AML-193 (cell line): ENCODE measurements around the gene SEPTIN8.

Experiments used
- DNase-seq, 2 experiments: peaks; one replicate each; lab custom pipeline; 2025; lab: John Stamatoyannopoulos, UW

SEPTIN8 gene

DNA sequence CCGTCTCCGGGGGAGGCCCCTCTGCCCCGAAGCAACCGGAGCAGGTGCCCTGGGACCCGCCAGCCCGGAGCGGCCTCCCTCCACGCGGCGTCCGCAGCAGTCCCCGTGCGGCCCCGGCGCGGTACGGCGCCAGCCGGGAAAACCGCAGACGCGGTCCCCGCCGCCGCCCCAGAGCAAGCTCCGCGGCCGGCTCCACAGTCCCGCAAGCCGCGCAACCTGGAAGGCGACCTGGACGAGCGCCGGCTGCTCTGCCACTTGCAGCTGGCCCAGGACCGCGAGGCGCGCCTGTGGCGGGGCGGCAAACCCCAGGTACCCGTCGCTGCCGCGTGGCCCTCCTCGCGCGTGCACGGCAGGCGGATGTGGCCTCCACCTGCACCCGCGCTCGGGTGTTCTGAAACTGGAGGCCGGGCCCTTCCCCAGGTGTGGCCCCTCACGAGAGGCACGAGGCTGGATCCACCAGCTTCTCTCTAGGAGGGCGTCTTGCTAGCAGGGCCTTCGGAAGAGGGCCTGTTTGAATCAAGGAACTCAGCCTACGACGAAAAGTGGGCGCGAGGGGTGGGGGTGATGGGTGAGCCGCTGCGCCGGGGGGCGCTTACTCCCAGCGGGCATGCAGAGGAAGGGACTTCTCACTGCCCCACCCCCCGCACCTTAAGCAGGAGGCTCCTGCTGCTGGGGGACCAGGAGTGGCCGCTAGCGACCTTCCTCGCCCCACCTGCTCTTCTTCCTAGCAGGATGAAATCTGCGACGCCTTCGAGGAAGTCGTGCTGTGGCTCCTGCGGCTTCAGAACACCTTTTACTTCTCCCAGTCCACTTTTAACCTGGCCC is 29.2 kb downstream of the SEPTIN8 start:
- no peak for DNase-seq

DNA sequence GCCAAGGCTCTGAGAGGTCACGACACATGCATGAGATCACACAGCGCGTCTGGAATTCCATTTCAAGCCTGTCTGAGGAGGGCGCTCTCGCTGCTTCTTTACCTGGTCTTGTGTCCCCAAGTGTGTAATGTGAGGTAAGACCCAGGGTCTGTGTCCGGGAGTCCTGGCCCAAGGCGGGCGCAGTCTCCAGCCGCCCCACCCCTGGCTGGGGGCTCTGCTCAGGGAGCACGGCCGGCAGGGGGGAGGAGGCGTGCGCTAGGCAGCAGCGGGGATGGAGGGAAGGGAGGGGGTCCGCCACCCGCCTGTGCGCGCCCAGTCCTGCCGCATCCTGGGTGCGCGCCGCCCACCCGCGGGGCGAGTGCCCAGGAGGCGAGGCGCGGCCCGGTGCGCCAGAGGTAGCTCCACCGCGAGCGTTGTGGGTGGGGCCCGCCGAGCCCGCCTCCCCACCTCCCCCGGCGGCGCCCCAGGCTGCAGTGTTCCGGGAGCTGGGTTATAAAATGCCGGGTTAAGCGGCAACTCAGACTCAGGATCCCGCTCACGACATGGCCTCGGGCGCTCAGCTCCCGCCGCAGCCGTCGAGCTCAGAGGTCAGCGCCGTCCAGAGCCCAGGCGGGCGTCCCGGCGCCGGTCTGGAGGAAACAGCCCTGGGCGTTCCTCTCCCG is 30.0 kb downstream of the SEPTIN8 start, which contains the start of gene CCNI2:
Gene CCNI2, plus strand, starts transcription at position 473 of the 662 bp plus-strand sequence. Its CDS starts 70 bp downstream, at position 543.
- DNase-seq = no peak

GRCh38 chr5:132746592-132746953 is 30.5 kb downstream of the SEPTIN8 start:
- DNase-seq = no peak

DNA sequence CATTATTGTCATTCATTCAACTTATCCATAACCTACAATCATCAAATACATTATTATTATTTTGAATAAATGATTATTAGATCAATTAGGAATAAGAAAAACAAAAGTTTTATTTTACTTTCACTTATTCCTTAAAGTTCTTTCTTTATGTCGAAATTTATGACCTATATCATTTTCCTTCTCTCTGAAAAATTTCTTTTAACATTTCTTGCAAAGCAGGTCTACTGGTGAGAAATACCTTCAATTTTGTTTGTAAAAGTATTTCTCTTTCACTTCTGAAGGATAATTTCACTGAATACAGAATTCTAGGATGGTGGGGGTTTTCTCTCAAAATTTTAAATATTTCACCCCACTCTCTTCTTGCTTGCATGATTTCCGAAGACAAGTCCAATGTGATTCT is 32.4 kb downstream of the SEPTIN8 start:
- no peak for DNase-seq

DNA sequence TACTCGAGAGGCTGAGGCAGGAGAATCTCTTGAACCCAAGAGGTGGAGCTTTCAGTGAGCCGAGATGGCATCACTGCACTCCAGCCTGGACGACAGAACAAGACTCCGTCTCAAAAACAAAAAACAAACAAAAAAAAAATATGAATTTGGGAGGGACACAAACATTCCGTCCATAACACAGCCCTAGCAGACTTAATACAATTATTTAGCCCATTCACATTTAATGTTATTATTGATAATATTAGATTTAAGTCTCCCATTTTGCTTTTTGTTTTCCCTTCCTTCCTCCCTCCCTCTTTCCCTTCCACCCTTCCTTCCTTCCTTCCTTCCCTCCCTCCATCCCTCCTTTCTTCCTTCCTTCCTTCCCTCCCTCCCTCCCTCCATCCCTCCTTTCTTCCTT is 34.4 kb downstream of the SEPTIN8 start:
- DNase-seq = no peak

DNA sequence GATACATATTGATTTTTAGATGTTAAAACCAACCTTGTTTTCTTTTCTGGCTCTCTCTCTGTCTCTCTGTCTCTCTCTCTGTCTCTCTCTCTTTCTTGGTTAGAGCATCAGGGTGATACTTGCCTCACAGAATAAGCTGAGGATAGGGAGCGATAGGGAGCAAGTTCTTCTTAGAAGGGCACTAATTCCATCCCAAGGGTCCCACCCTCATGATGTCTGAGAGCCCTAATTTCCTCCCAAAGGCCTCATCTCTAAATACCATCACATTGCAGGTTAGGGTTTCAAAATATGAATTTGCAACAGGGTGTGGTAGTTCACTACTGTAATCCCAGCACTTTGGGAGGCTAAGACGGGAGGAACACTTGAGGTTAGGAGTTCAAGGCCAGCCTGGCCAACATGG is 34.9 kb downstream of the SEPTIN8 start:
- DNase-seq = no peak

GRCh38 chr5:132739232-132739631 is 37.8 kb downstream of the SEPTIN8 start:
- no peak for DNase-seq

DNA sequence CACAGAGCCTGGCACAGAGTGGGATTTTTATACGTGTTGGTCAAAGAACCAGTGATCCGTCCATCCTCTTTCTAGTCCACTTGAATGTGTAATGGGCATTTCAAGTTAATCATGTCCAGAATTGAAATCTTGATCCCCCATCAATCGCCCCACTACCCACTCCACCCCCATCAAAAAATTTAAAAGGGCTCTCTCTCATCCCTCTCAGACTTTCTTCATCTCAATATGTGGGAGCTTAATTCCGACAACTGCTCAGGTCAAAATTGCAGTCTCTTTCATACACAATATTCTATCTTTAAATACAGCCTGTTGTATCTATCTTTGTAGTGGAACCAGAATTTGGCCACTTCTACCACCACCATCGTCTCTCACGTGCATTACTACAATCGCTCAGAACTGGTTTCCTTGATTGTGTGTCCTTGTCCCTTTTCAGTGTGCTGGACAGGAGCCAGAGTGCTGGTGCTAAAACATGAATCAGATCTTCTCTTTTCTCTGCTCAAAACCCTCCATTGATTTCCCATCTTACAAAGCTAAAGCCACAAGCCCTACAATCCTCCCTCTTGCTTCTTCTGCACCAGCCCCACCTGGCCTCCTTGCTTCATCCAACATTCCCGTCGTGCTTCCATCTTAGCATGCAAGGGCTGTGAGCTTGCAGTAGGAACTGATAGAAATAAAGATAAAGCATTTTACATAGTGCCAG is 38.9 kb downstream of the SEPTIN8 start:
- DNase-seq = no peak

- peak; percentile 96 to 97 for DNase-seq
Observed at GRCh38 chr5:132736853-132737833, 39.9 kb downstream of the SEPTIN8 start, which contains the start of gene KIF3A. Gene KIF3A, minus strand, starts transcription at chr5:132737546. Its CDS starts 127 bp downstream, at chr5:132737419.

- DNase-seq = no peak
Observed at GRCh38 chr5:132734687-132735086, 42.4 kb downstream of the SEPTIN8 start.

DNA sequence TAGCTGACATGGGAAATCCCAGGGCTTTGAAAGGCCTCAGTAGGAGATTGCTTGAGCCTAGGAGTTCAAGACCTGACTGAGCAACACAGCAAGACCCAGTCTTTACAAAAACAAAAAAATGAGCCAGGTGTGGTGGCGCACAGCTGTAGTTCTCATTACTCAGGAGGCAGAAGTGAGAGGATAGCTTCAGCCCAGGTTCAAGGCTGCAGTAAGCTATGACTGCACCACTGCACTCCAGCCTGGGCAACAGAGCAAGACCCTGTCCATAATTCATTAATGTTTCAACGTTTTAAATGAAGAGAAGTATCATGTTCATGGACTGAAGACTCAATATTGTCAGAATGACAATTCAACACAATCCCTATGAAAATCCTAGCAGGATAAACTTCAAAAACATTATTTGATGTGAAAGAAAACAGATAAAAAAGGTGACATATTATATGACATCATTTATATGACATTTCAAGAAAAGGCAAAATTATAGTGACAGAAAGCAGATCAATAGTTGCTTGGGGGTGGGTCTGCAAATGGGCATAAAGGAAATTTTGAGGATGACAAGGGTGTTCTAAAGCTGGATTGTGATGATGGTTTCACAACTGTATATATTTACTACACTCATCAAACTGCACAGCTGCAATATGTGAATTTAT is 43.4 kb downstream of the SEPTIN8 start:
- no peak for DNase-seq

DNA sequence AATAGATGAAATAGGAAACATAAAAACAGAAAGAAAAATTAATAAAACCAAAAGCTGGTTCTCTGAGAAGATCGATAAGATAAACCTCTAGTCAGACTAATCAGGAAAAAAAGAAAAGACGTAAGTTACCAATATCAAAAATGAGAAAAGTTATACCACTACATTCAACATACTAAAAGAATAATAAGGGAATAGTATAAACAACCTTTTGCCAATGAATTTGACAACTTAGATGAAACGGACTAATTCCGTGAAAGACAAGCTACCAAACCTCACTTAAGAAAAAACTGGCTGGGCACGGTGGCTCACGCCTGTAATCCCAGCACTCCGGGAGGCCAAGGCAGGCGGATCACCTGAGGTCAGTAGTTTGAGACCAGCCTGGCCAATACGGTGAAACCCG is 47.1 kb downstream of the SEPTIN8 start:
- no peak for DNase-seq

GRCh38 chr5:132725745-132726144 is 51.3 kb downstream of the SEPTIN8 start:
- no peak for DNase-seq

DNA sequence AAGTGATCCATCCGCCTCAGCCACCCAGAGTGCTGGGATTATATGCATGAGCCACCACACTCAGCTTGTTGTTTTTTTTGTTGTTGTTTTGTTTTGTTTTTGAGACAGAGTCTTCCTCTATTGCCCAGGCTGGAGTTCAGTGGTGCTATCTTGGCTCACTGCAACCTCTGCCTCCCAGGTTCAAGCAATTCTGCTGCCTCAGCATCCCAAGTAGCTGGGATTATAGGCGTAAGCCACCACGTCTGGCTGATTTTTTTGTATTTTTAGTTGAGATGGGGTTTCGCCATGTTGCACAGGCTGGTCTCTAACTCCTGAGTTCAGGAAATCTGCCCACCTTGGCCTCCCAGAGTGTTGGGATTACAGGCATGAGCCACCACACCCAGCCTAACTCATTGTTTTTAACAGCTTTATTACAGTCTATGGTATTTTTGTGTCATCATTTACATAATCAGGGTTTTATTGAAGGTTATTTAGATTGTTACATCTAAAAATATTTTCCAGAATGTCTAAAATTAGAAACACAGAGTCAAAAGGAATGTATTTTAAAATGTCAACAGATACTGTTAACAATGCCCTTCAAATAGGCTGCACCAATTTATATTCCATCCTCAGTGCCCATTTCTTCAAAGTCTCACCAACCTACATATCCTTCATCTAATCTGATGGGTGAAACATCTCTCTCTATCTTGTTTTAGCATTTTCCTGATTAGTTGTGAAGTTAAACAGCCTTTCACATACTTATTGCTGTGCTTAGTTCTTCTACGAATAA is 58.3 kb downstream of the SEPTIN8 start:
- DNase-seq = no peak

DNA sequence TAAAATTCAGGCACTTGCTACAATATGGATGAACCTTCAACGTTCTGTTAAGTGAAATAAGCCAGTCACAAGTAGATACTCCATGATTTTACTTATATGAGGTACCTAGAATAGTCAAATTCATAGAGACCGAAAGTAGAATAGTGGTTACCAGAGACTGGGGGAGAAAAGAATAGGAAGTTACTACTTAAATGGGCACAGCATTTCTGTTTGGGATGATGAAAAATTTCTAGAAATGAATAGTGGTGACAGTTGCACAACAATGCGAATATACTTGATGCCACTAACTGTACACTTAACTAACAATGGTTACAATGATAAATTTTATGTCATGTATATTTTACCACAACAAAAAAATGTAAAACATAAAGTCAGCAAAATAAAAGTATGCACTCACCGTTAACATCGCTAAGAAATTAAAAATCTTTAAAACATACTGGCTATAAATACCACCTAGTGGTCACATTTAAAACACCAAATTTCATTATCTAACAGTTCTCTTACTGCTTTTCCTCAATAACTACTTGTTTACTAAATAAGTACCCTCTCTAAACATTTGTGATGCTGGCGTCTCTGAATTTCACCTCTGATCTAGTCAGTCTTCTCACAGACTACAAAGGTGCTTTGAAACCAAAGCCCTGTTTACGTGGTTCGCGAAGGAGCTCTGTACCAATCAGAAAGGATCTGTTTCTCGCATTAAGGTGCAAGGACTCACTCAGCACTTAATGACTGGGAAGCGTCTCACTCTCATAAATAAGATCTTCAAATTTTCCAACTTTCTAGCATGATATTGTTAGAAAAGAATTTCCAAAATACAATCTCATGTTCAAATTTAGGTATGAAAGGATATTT is 62.4 kb downstream of the SEPTIN8 start:
- DNase-seq = peak; percentile 37 to 56

DNA sequence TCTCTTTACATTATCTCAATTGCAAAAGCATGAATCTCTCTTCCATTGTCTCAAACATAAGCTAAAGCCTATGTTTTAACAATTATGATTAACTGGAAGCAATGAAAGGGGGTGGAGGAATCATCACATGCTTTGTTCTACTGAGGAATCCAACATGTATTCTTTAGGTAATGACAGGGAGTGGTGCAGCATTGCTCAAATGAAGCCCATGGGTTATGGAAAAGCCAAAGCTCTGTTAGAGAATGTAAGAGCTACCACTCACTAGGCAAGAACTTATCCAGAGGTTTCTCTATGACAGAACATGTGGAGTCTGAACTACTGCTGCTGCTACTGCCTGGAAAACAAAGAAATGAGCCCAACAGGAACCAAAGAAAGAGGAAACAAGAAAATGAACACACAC is 68.4 kb downstream of the SEPTIN8 start:
- no peak for DNase-seq

GRCh38 chr5:132704875-132705274 is 72.2 kb downstream of the SEPTIN8 start:
- DNase-seq = no peak
